Measurements from ENCODE around the gene PMEPA1. TPM values are rescaled to one million over a fixed set of nuclear protein-coding genes. Genes with fewer than 3 reads are reported as not detected.

The PMEPA1 gene
- total RNA-seq, 4 donors from 2014 or later: 10.4 to 37.8 (median 17.4) TPM

DNA sequence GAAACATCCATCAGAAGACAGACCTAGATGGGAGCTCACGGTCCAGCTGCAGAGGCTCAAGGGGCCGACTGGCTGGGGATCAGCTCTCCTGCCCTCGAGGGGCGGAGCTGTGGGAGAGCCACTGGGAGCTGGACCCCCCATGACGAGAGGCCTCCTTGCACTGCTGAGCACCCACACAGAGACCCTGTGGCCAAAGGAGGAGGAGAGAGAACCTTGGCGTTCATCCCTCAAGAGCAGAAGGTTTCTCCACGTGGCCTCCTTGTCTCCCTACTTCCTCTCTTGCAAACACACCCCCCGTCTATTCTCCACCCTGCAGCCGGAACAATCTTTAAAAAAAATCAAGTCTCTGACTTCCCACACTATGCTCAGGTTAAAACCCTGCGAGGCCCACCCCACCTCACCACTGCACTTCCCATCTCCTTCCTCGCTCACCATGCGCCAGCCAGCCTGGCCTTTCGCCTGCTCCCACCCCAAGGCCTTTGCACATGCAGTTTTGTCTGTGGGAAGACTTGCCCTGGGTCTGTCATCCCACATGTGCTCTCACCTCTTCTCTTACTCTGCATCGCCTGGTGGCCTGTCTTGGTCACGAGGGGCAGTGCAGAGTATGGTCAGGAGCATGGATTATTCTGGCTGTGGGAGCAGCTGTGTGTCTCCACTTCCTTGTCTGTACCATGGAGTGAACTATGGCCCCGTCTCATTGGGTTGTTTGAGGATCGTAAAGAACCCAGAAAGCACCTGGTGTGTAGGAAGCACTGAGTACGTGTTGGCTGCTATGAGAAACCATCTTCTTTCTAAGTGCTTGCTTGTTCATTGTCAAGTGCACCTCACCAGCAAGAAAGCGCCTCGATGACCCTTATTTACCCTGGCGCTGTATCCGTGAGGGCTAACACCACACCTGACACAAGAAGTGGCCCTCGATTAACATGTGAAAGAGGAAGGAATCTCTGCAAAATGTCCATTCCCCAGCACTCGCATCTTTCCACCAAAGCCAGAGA, 32.9 kb downstream of the PMEPA1 start:
- Histone ChIP-seq H3K4me1 (peaks cover 25 to 84% (median 69%) of the 10 kb centered on the region in 4 donors), H3K4me3 (no peak overlapping the region), H3K27ac (replicated peaks in 1 of 4) (no peak overlapping the region), H3K9me3 (no peaks in the 10 kb centered on the region), H3K27me3 (no peaks in the 10 kb centered on the region), H3K36me3 (no peaks in the 10 kb centered on the region)
- no peak for DNase-seq (ENCODE audit: extremely low spot score)
- 80% methylated on average over 23 of the region's 24 CpGs for WGBS
- intact Hi-C loops (cut with DNase I): no loop called here
- TF ChIP-seq, protein P1, sequence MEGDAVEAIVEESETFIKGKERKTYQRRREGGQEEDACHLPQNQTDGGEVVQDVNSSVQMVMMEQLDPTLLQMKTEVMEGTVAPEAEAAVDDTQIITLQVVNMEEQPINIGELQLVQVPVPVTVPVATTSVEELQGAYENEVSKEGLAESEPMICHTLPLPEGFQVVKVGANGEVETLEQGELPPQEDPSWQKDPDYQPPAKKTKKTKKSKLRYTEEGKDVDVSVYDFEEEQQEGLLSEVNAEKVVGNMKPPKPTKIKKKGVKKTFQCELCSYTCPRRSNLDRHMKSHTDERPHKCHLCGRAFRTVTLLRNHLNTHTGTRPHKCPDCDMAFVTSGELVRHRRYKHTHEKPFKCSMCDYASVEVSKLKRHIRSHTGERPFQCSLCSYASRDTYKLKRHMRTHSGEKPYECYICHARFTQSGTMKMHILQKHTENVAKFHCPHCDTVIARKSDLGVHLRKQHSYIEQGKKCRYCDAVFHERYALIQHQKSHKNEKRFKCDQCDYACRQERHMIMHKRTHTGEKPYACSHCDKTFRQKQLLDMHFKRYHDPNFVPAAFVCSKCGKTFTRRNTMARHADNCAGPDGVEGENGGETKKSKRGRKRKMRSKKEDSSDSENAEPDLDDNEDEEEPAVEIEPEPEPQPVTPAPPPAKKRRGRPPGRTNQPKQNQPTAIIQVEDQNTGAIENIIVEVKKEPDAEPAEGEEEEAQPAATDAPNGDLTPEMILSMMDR (IDR thresholded peaks at IDR 0.05): no peak
- no peak for TF ChIP-seq EP300 (IDR thresholded peaks at IDR 0.05)
- no peak for TF ChIP-seq POLR2A (IDR thresholded peaks at IDR 0.05; ENCODE audit: low read depth)

DNA sequence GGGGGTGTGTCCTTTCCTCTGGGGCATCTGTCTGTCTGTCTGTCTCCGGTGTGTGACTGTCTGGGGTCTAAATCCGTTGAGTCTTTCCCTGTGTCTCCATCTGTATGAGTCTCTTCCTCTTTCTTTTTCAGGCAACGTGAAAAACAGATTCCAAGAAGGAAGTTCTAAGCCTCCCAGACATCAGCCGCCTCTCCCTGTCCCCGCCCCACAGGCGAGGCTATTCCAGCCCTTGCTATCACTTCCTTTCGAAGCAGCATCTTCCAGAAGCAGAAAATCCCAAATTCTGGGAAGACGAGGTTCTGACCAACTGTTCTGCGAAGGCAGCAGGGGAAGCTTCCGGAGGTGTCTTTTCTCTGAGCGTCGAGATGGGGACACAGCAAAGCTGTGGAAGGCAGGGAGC, 34.0 kb downstream of the PMEPA1 start:
- Histone ChIP-seq H3K27me3 (no peaks in the 10 kb centered on the region), H3K4me1 (peaks cover 29 to 80% (median 64%) of the 10 kb centered on the region in 4 donors), H3K9me3 (no peaks in the 10 kb centered on the region), H3K36me3 (no peaks in the 10 kb centered on the region), H3K4me3 (no peak overlapping the region), H3K27ac (replicated peaks in 1 of 4) (peak overlapping the region in 1 of 4 donors; percentile 4)
- DNase-seq (ENCODE audit: extremely low spot score): no peak
- 65% methylated on average over 12 of the region's 12 CpGs for WGBS
- no peak for TF ChIP-seq POLR2A (IDR thresholded peaks at IDR 0.05; ENCODE audit: low read depth)
- no peak for TF ChIP-seq POLR2AphosphoS5 (IDR thresholded peaks at IDR 0.05)
- TF ChIP-seq, protein P1 (IDR thresholded peaks at IDR 0.05): no peak
- no peak for TF ChIP-seq EP300 (IDR thresholded peaks at IDR 0.05)
- intact Hi-C loops (cut with DNase I): no loop called here

DNA sequence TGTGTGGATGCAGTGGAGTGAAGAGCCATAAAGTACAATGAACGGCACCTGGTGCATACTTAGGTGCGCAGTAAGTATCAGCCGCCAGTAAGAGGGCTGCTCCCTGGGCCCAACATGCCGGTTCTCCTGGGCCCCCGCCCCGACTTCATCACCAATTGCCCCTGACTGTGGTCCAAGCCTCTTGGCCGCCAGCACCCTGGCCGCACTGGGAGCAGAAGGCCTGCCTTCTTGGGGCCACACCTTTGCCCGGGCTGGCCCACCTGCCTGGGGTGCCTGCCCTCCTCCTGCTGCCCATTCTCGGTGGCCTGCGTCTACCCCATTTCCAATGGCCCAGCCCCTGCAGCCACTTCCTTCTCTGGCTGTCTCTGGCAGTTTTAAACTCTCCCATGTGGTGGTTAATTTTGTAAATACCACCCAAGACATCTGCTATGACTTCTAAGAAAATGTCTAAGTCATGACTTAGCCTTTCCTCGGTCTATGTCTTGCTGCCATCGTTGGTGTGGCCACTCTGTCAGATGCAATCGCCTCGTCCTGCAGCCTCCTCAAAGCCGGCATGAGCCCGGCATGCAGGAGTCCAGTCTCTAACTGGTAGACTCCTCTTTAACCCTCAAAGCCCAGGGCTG, 36.8 kb downstream of the PMEPA1 start:
- intact Hi-C loops (cut with DNase I): no loop called here
- TF ChIP-seq, protein P1 (IDR thresholded peaks at IDR 0.05): no peak
- TF ChIP-seq EP300 (IDR thresholded peaks at IDR 0.05) (no peak), POLR2A (IDR thresholded peaks at IDR 0.05; ENCODE audit: low read depth) (no peak), POLR2AphosphoS5 (IDR thresholded peaks at IDR 0.05) (no peak)
- WGBS: 91% methylated on average over 14 of the region's 17 CpGs
- Histone ChIP-seq H3K4me3 (no peak overlapping the region), H3K9me3 (no peaks in the 10 kb centered on the region), H3K27me3 (no peaks in the 10 kb centered on the region), H3K4me1 (peaks cover 40 to 78% (median 59%) of the 10 kb centered on the region in 4 donors), H3K36me3 (no peaks in the 10 kb centered on the region), H3K27ac (replicated peaks in 1 of 4) (no peak overlapping the region)
- DNase-seq (ENCODE audit: extremely low spot score): no peak

DNA sequence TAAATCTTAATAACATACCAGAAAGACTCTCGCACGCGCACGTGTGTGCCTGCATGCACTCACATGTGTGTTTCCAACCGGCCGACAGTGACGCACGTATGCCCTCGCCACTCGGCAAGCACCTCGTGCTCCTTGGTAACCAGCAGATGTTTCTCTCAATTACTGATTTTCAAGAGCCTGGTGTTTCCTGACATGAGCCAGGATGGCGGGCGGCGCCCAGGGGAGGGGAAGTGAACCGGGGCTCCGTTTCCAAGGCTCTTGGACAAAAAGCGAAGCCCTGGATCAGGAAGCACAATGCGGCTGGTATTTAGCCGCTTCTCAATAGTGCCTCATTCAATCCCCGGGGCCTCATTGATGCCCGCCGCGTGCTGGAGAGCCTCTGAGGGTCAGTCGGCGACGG, 37.7 kb downstream of the PMEPA1 start:
- intact Hi-C loops (cut with DNase I): no loop called here
- peaks cover 40 to 76% (median 63%) of the 10 kb centered on the region in 4 donors for H3K4me1 ChIP-seq
- H3K27ac ChIP-seq (replicated peaks in 1 of 4): peak overlapping the region in 1 of 4 donors; percentile 36

More for the DNA sequence above, 37.7 kb downstream of the PMEPA1 start:
- Histone ChIP-seq H3K36me3 (no peaks in the 10 kb centered on the region), H3K4me3 (peak overlapping the region in 1 of 4 donors; percentile 2), H3K27me3 (no peaks in the 10 kb centered on the region), H3K9me3 (no peaks in the 10 kb centered on the region)
- WGBS: 72% methylated on average over 19 of the region's 26 CpGs
- DNase-seq (ENCODE audit: extremely low spot score): no peak
- TF ChIP-seq POLR2AphosphoS5 (IDR thresholded peaks at IDR 0.05): peak; percentile 31 to 73
- TF ChIP-seq, protein P1 (IDR thresholded peaks at IDR 0.05): no peak
